ENCODE measurements around the gene MLN.

MLN gene

DNA sequence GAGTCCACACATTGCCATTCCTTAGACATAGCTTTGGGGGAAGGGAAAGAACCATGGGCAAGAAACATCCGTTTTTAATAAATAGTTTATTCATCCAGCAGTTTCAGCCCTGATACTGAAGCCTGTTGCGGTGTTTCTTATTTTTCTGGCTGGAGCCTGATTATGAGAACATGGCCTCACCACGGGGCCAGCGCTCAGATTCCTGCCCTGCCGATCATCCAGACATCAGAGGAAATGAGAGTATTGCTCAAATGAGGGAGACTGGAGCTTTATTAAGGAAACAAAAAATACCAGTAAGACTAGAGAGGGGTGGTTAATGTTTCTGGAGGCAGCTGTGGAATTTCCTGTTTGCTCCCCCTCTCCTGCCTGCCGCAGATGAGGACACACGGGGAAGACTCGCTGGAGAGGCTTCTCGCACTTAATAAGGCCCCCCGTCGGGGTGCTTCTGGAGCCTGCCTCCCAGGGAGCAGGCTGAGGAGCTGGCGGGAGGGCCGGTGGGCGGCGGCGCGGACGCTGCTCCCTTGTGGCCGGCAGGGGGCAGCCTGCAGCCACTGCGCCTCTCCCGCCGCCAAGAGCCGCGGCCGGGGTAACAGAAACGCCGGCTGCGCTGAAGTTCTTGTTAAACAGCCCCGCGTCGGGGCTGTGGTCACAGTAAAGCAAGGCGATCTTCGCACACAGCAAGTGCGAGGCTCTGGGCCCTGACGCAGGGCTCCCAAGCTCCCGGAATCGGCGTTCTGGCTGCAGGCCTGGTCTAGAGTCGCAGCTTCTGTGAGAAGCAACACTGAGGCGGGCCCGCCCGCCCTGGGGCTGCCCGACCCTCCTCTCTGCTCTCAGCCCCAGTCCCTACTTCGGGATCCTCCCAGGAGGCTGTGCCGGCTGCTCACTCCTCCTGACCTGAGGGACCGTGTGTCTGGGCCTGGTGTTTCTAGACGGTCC, 32.4 kb downstream of the MLN start:
- peak; percentile 62 for ATAC-seq

DNA sequence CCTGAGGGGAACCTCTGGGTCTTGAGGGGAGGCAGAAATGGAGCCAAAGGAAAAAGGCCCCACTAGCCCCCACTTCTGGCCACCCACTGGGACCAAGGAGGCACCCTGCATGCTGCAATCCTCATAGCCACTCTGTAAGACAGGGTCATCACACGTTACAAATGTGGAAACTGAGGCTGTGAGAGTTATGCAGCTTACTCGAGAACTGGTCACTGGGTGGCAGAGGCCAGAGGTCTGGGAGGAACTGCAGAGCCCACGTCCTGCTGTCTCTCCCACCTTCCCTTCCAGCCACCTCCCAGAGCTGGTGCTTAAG, 33.0 kb downstream of the MLN start:
- ATAC-seq, result no peak

More for the DNA sequence above, 32.4 kb downstream of the MLN start:
- DNase-seq, result peak; percentile 74

DNA sequence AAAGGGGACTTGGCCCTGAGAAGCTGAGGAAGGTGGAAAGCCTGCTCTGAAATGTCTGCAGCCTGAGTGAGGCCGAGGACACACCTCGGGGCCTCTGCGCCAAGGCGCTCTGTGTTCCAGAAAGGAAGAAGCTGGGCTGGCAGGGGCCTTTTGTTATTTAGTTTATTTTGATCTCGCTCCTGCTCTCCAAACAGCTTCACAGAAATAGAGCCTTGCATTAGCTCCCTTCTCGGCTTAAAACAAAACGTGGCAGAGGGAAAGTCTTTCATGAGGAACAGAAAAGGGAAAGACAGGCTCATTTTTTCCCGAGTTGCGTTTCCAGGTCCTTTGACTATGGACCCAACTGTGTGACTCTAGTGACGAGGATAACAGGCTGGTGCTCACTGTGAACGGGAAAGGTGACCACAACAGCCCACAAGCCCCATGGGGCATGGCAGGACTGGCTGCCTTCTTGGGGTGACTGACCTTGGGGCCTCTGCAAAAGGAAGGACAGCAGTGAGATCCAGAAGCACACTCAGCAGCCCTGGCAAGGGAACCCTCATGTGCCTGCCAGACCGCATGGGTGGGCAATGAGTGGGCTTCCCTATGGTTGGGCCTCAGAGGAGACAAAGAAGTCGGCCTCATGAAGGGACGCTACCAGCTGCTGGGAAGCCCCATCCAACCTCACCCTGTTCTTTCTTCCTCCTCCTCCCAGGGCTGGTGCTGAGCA, 33.5 kb downstream of the MLN start:
- DNase-seq, result no peak
- no peak for ATAC-seq

More for the DNA sequence above, 33.0 kb downstream of the MLN start:
- DNase-seq, result no peak

DNA sequence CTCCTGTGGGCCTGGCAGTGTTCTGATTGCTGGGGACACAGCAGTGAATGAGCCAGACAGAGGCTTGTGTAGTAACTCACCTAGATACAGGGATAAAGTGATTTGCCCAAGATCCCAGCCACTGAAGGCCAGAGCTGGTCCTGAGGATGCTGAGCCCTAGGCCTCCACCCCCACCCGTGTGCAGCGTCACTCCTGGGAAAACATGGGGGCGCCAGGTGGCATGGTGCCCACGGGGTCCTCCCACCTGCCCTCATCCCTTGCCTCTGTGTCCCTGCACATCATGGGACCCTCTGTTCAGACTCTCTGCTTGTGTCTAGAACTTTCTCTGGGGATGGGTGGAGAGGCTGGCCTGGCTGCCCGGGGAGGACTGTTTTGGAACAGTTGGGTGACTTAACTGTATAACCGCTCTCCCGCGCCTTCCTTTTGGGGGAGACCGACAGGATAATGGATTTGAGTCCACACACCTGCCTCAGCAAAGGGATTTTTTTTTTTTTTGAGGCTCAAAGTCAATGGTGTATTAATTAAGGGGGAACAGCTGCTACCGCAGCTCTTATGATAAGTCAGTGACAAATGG, 34.5 kb downstream of the MLN start:
- DNase-seq, result no peak
- ATAC-seq, result no peak

DNA sequence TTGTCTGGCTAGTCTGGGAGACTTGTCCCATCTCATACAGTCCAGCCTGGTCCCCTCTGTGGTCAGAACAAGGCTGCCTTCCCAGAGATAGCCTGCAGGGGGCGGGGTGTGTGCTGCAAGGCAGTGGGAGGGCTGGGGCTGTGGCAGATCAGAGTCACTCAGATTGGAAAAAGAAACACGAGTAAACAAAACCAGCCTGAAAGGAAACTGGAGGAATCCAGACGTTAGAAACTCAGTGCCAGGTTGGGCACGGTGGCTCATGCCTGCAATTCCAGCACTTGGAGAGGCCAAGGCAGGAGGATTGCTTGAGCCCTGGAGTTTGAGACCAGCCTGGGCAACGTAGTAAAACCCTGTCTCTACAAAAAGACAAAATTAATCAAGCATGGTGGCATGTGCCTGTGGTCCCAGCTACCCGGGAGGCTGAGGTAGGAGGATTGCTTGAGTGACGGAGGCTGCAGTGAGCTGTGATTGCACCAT, 35.1 kb downstream of the MLN start:
- DNase-seq (peak; percentile 83), ATAC-seq (peak; percentile 65)

DNA sequence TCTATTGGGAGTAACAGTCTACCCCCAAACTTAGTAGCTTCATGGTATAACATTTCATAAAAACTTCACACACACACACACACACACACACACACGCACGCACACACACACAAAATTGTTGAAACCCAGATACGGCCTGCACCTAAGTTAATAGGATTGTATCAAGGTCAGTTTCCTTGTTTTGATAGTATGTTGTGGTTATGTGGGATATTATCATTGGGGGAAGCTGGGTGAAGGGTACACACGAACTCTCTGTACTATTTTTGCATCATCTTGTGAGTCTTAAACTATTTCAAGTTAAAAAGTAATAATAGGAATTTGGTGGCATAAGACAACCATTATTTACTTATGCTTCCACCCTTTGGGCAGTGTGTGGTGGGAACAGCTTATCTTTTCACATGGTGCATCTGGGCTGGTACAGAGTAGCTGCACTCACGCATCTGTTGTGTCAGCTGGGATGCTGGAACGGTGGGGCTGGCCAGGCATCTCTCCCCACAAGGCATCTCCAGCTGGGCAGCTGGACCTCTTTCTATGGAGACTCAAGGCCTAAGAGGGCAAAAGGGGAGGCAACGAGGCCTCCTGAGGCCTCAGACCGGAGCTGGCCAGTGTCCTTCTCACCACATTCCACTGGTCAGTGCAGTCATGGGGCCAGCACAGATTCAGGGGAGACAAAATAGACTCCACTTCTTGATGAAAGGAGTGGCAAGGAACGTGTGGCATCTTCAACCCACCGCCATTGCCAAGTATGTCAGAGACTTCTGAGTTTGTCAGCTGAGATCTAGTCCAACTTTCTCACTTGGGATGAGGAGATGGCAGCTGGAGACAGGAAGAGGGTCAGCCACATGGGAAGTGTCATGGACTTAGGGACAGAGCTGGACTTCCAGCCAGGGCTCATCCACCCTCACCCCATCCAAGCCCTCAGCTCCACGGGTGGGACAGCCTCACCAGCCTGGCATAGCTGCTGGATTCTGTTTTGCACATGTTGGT, 36.6 kb downstream of the MLN start:
- DNase-seq (no peak), ATAC-seq (no peak)

DNA sequence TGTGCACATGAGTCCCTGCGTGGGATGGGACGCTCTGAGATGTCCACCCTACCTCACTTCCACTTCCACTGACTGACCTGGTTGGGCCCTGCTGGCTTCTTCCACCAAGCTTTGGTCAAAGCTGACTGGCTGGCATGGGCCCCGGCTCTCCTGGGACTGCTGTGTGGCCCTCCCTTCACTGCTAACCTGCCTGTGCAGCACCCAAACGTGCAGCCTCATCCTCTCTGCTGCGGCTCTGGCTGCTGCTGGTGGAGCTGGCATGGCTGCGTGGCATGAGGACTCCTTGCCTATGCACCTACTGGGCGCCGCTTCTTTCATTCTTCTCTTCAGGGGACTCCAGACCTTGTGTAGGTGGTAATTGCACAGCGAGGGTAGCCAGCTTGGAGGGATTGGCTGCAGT, 38.4 kb downstream of the MLN start:
- ATAC-seq (no peak), DNase-seq (no peak)

DNA sequence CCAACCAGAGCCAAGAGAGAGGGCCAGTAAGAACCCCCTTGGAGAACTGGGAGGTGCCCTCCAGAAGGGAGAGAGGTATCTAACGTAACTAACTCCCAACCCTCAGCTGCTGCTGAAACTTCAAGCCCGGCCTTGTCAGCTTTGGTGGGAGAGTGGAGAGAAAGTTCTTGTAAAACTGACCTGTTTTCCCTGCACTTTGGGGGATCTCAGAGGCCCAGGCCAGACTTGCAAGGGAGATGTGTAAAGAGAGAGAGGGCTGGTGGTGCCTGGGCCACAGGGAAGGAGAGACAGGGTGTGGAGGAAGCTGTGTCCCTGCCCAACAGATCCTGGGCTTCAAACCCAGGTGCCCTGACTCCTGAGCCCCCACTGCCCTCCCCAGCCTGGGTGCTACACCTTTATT, 39.8 kb downstream of the MLN start:
- ATAC-seq, result no peak
- DNase-seq, result no peak

DNA sequence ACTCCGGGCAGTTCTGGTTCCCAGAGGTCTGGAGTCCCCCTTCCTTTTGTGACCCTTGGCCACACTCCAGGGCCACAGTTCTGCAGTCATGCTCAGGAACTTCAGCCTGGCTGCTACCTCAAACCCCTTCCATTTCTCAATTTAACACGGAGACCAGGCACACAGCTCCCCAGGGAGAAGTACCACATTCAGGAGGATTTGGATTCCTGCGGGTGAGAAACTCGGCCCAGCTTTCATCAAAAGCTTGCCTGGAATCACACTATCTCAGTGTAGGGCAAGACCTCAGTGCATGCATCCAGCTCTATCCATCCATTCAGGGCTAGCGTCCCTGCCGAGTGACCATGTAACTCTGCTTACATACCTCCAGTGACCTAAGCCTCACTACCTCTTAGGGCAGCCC, 40.3 kb downstream of the MLN start:
- DNase-seq (no peak), ATAC-seq (no peak)

DNA sequence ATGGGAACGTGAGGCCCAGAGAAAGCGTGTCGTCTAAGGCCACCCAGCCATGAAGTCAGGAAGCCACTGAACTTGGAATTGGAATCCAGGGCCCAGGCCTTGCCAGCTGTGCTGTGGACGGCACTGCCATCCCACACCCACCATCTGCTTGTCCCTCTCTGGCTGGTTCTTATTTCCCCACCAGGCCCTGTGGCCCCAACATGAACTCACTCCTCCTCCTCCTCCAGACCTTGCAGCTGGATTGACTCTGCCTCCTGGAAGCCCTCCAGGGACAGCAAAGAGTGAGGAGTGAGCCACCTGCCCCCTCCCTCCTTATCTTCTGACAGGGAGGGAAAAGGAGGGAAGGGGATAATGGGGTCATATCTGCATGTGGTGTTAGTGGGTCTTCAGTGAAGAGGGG, 41.1 kb downstream of the MLN start:
- ATAC-seq (no peak), DNase-seq (no peak)

DNA sequence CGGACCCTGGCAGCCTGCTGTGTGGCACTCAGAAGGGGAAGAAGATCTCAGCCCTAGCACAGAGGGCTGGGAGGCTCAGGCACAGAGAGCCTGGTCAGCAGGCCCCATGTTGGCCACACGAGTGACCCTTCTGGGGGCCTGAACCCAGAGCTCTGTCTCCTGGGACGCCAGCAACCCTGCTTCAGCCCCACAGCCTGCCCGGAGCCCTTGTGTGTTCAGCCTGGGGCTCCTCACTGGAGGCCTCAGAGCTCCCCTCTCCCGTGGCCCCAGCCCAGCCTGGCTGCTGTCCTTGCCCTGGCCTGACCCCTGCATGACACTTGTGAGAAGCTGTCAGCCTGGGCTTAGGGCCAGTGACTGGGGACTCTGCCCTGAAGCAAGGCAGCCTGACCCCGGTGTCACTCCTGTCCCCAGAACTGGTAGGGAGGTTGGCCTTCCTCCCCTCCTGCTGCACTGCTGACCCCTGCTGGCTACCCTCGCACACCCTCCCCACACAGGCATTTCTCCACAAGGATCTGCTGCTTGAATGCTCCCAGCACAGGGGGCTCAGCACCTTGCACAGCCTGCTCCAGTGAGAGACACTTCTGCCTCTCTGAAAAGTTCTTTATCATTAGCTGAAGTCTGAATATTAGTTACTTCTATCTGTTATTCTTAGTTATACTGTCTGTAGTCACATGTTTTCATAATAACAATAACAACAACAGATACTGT, 41.7 kb downstream of the MLN start:
- ATAC-seq, result peak; percentile 44
- peak; percentile 62 for DNase-seq

DNA sequence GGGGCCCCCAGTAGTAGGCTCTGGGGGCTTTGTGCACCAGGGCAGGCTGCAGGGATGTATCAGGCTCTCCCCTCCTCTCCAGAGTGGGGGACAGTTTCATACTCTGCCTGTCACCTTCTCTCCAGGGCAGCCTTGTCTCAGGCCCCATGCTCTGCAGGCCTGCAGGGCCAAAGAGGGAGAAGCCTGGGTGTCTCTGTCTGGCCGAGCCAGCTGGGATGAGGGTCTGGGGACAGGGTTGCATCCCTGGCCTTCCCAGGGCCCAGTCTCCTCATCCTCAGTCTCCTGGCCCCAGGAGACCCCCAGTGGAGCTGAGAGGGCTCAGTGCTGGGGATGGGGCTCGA, 42.3 kb downstream of the MLN start:
- no peak for ATAC-seq

DNA sequence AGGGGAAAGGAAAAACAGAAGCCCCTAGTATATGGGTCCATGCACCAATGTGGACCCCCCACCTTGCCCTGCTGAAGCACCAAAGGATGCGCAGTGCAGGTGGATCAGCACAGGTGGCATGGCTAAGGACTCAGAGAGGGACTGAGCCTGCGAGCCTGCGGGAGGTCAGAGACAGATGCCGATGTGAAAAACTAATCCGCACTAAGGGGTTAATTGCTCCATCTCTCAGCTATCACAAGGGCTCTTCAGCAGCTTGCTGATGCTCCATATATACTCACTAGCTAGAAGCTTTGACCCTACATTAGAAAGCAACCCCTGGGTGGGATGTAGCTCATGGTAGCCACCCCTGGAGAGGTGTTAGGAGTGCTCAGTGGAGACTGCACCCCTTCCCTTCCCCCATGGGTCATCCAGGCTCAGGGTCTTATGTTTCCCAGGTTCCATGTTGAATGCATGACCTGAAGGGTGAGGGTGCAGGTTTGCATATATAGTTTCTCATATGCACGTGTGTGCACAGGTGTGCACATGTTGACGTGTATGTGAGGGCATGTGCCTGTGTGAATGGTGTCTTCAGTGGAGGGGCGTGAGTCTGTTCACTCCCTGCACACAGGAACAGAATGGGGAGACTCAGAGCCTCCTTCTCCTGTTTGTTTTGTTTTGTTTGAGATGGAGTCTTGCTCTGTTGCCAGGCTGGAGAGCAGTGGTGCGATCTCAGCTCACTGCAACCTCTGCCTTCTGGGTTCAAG, 43.7 kb downstream of the MLN start:
- ATAC-seq, result no peak
- no peak for DNase-seq

More for the DNA sequence above, 42.3 kb downstream of the MLN start:
- DNase-seq, result no peak

DNA sequence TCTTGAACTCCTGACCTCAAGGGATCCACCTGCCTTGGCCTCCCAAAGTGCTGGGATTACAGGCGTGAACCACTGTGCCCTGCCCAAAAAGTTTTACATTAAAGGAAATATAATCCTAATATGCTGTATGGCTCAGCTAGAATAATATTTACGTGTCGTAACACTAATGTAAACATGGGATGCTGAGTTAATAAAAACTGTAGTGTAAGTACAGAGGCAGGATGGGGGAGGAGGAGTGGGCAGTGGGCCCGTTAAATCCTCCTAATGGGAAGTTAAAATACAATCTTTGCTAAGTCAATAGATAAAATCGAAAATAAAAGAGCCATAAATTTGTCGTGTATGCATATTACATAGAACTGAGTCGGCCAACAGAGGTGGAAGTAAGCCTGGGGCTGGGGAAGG, 45.0 kb downstream of the MLN start:
- no peak for ATAC-seq
- DNase-seq, result no peak

DNA sequence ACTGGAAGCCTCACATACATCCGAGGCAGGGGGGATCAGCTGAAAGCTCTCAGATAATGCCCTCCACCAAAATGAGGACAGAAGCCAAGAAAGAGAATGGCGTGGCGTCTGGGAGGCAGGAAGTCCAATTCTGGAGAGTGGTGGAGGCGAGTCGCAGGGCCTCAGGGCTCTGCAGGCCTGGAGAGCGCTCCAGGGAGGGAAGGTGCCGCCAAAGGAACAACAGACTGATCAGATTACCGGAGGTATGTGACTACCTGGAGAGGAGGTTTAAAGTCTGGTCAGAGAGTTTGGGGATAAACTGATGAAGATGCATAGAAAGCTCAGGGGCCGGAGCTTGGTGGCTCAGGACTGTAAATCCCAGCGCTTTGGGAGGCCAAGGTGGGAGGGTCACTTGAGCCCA, 45.9 kb downstream of the MLN start:
- ATAC-seq, result no peak
- no peak for DNase-seq

DNA sequence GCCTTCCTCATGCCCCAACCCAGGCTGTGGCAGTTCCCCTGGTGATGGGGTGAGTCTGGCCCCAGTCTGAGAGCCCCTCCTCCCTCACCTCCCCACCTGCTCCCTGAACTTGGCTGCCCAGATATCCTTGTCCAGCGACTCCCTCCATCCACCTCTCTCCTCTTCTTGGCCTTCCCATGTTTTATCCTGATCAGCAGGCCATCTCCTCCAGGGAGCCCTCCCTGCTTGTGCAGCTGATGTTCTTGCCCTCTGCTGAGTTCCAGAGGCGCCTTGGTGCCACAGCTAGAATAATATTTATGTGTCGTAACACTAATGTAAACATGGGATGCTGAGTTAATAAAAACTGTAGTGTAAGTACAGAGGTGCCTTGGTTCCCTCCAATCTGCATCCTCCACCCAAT, 46.7 kb downstream of the MLN start:
- ATAC-seq (no peak), DNase-seq (no peak)

DNA sequence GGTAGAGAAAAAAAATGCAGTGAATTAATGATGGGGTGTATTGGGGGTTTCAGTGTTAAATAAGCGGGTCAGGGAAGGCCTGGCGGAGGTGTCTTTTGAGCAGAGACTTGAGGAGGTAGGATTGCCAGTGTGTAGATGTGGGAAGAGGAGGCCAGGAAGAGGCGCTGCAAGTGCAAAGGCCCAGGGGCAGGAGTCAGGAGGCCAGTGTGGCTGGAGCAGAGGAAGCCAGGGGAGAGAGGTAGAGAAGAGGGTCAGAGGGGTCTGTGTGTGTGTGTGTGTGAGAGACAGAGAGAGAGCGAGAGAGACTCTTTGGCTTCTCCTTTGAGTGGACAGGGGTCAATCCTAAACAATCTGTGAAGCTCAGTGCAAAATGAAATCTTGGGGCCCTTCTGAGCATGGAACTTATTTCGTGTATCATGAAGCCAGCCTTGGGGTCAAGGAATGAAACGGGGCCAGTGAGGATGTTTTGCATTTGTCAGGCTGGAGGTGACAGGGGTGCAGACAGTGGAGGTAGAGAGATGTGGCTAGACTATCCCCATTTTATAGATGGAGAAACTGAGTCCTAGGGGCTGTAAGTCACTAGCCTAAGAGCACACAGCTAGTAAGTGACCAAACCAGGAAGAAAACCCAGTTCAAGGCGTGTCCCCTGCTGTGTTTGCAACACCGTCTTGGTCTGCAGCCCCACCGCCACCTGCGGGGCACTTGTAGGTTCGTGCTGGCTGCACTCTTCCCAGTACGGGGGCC, 47.4 kb downstream of the MLN start:
- DNase-seq (no peak), ATAC-seq (no peak)

DNA sequence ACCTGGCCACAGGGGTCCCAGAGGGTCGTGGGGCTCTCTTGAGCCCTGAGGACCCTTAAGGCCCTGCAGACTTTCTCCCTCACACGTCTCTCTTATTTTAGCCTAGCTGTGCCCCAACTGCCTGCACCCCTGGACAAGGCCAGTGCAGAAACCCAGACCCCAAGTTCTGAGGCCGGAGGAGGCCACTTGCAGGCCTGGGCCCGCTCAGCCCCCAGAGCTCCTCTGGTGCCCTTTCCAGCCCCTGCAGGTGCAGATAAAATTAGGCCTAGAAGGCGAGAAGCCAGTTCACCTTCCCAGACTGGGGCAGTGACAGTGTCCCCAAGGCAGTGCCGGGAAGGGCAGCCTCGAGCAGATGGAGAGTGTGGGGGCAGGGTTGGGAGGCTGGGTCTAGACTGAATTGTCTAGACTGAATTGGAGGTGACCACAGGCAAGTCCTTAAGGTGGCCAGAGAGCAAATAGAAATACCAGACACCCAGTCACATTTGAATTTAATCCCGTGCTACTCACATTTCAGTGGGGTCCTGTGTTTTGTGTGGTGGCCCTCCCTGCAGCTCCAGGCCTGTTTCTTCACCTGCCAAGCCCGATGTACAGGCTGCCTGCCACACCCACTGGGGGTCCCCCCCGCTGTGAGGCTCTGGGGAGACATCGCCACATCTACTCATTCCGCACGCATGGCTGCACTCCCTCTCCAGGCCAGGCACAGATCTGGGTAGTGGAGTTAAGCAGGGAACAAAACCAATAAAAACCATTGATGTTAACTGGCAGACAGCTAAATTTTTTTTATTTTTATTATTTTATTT, 48.5 kb downstream of the MLN start:
- DNase-seq (no peak), ATAC-seq (no peak)

DNA sequence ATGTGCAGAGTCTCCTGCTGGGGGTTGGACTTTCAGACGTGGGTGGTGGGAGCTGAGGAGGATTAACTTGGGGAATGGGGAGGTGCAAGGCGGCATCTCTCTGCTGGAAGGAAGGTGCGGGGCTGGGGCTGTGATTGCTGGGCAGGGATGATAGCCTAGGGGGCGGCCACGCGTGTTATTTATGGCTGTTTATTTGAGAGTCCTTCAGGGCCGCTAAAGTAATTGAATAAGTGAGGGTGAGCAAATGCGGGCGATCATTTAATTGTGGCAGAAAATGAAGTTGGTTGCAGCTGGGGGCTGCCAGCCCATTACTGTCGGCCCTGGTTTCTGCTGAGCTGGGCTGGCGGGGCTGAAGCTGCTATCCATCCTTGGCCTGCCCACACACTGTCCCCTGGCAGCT, 49.6 kb downstream of the MLN start:
- ATAC-seq, result no peak
- no peak for DNase-seq
